H1 (cell line): Measurements from ENCODE around the gene MYH8. TPM values are rescaled to one million over a fixed set of nuclear protein-coding genes. Genes with fewer than 3 reads are reported as not detected.

Source experiments
- CTCF ChIA-PET: fragments of 300-600 bp; sonication (Branson Sonifier 250); formaldehyde crosslinking; loops from one replicate; lab custom pipeline; 2021; ENCODE audit not compliant: partially characterized antibody; lab: Charles Lee
- POLR2A ChIA-PET: fragments of 300-600 bp; sonication (Branson Sonifier 250); formaldehyde crosslinking; loops from one replicate; lab custom pipeline; 2021; ENCODE audit warnings: inconsistent platforms; ENCODE audit not compliant: partially characterized antibody; lab: Charles Lee
- DNase-seq, 2 experiments: peaks; one replicate each; pipeline versions ENCODE4 v3.0.0 to v3.0.0-alpha.2; 2010 to 2022; ENCODE audit warnings: low spot score in 2 of 2, low read depth in 1 of 2, mixed read lengths in 1 of 2
- FAIRE-seq: peaks from 2 replicates; lab custom pipeline; 2011; peaks lifted over from hg19 to GRCh38; lab: Jason Lieb, UNC
- H2AFZ ChIP-seq: 2 replicates; pipeline ENCODE4 v1.8.1; 2012; ENCODE audit warnings: low read length, inconsistent platforms
- H2AK5ac ChIP-seq: 2 replicates; pipeline ENCODE4 v1.6.1; 2013; ENCODE audit warnings: low read depth, low read length
- H2BK120ac ChIP-seq: replicated peaks from 2 replicates; pipeline ENCODE3; 2013; ENCODE audit warnings: low read depth, low read length, inconsistent platforms
- H2BK12ac ChIP-seq: 2 replicates; pipeline ENCODE4 v1.6.1; 2013; ENCODE audit warnings: low read depth, low read length
- H2BK15ac ChIP-seq: 2 replicates; pipeline ENCODE4 v1.6.1; 2013; ENCODE audit warnings: low read length
- H2BK20ac ChIP-seq: 2 replicates; pipeline ENCODE4 v1.6.1; 2013; ENCODE audit warnings: low read length
- H2BK5ac ChIP-seq: 2 replicates; pipeline ENCODE4 v1.6.1; 2013; ENCODE audit warnings: low read depth, low read length
- H3K14ac ChIP-seq: 2 replicates; pipeline ENCODE4 v1.6.1; 2013; ENCODE audit warnings: inconsistent platforms; ENCODE audit not compliant: insufficient read length
- H3K18ac ChIP-seq: 2 replicates; pipeline ENCODE4 v1.6.1; 2013; ENCODE audit warnings: low read length; ENCODE audit errors: extremely low read depth
- H3K23ac ChIP-seq: 2 replicates; pipeline ENCODE4 v1.6.1; 2013; ENCODE audit warnings: inconsistent platforms; ENCODE audit not compliant: insufficient read length
- H3K23me2 ChIP-seq: 2 replicates; pipeline ENCODE4 v1.6.1; 2013; ENCODE audit warnings: low read depth, low read length
- H3K27ac ChIP-seq: 2 replicates; pipeline ENCODE4 v1.6.1; 2011; ENCODE audit warnings: low read depth, low read length, inconsistent platforms
- H3K27me3 ChIP-seq, 4 experiments: replicated peaks in 1 of 4; 1 replicate in 1 of 4; 2 replicates in 3 of 4; pipeline versions ENCODE4 v1.6.1 to v1.8.1; 2011 to 2013; ENCODE audit warnings: low read length in 3 of 4, mild to moderate bottlenecking in 3 of 4, inconsistent platforms in 2 of 4, mixed read lengths in 2 of 4, moderate library complexity in 1 of 4; ENCODE audit not compliant: control insufficient read depth in 3 of 4, insufficient read depth in 3 of 4; ENCODE audit errors: extremely low read depth in 1 of 4
- H3K36me3 ChIP-seq, 4 experiments: 2 replicates each; pipeline versions ENCODE4 v1.6.1 to v1.8.1; 2011 to 2013; ENCODE audit warnings: mild to moderate bottlenecking in 4 of 4, low read length in 3 of 4, moderate library complexity in 2 of 4, control low read depth in 1 of 4, inconsistent platforms in 1 of 4; ENCODE audit not compliant: insufficient read depth in 4 of 4, control insufficient read depth in 2 of 4
- H3K4ac ChIP-seq: replicated peaks from 2 replicates; pipeline ENCODE3; 2013; ENCODE audit warnings: low read length, low read depth, mixed read lengths, inconsistent platforms; ENCODE audit not compliant: insufficient read length
- H3K4me1 ChIP-seq, 4 experiments: replicated peaks in 1 of 4; 1 replicate in 1 of 4; 2 replicates in 3 of 4; pipeline versions ENCODE4 v1.6.1 to v1.8.1; 2011 to 2013; ENCODE audit warnings: low read length in 3 of 4, inconsistent platforms in 2 of 4, mixed read lengths in 1 of 4; ENCODE audit not compliant: insufficient read depth in 4 of 4, control insufficient read depth in 3 of 4
- H3K4me2 ChIP-seq, 2 experiments: 2 replicates each; pipeline versions ENCODE4 v1.6.1 to v1.8.1; 2011 to 2013; ENCODE audit warnings: low read depth in 2 of 2, low read length in 2 of 2, control low read depth in 1 of 2, inconsistent platforms in 1 of 2, mild to moderate bottlenecking in 1 of 2; ENCODE audit not compliant: insufficient read depth in 1 of 2
- H3K4me3 ChIP-seq, 4 experiments: fragments of 200-600, 300-600 bp in 1 of 4; sonication (generic), shearing (Covaris generic), sonication (Bioruptor Twin) in 1 of 4; 2 replicates each; pipeline versions ENCODE4 v1.5.1 to v1.8.1; 2011 to 2016; ENCODE audit warnings: low read length in 4 of 4, low read depth in 3 of 4, control low read depth in 2 of 4, inconsistent platforms in 2 of 4, mild to moderate bottlenecking in 2 of 4, mixed read lengths in 1 of 4, moderate library complexity in 1 of 4; ENCODE audit not compliant: insufficient read depth in 2 of 4; ENCODE audit errors: extremely low read depth in 1 of 4
- H3K56ac ChIP-seq: replicated peaks from 2 replicates; pipeline ENCODE3; 2013; ENCODE audit warnings: low read depth, mild to moderate bottlenecking, mixed read lengths, low read length, inconsistent platforms; ENCODE audit not compliant: insufficient read length
- H3K79me1 ChIP-seq: 2 replicates; pipeline ENCODE4 v1.6.1; 2013; ENCODE audit warnings: low read depth, low read length, control low read depth
- H3K79me2 ChIP-seq, 2 experiments: 2 replicates each; pipeline versions ENCODE4 v1.6.1 to v1.8.1; 2012 to 2013; ENCODE audit warnings: low read length in 2 of 2, mild to moderate bottlenecking in 2 of 2, inconsistent platforms in 1 of 2; ENCODE audit not compliant: insufficient read depth in 2 of 2, control insufficient read depth in 1 of 2
- H3K9ac ChIP-seq, 4 experiments: replicated peaks in 1 of 4; 1 replicate in 1 of 4; 2 replicates in 3 of 4; pipeline versions ENCODE4 v1.6.1 to v1.8.1; 2011 to 2013; ENCODE audit warnings: low read depth in 3 of 4, low read length in 3 of 4, control low read depth in 2 of 4, mild to moderate bottlenecking in 2 of 4, moderate library complexity in 2 of 4, inconsistent platforms in 1 of 4; ENCODE audit errors: extremely low read depth in 1 of 4
- H3K9me3 ChIP-seq, 2 experiments: 2 replicates each; pipeline versions ENCODE4 v1.6.1 to v1.8.1; 2012 to 2013; ENCODE audit warnings: mild to moderate bottlenecking in 2 of 2, moderate library complexity in 2 of 2, control low read depth in 1 of 2, inconsistent platforms in 1 of 2, low read depth in 1 of 2, low read length in 1 of 2, mixed read lengths in 1 of 2; ENCODE audit not compliant: insufficient read depth in 2 of 2
- H4K20me1 ChIP-seq, 2 experiments: replicated peaks in 1 of 2; 2 replicates each; pipeline versions ENCODE3 to v1.8.1; 2011 to 2013; ENCODE audit warnings: inconsistent platforms in 2 of 2, low read length in 2 of 2, mild to moderate bottlenecking in 1 of 2; ENCODE audit not compliant: insufficient read depth in 2 of 2, control insufficient read depth in 1 of 2
- H4K5ac ChIP-seq: 2 replicates; pipeline ENCODE4 v1.6.1; 2013; ENCODE audit warnings: low read length, low read depth, mixed read lengths, inconsistent platforms; ENCODE audit not compliant: insufficient read length
- H4K8ac ChIP-seq: 2 replicates; pipeline ENCODE4 v1.8.0; 2013; ENCODE audit warnings: mild to moderate bottlenecking, moderate library complexity, low read length, inconsistent platforms; ENCODE audit not compliant: insufficient read depth; ENCODE audit errors: extremely low read depth
- H4K91ac ChIP-seq: replicated peaks from 2 replicates; pipeline ENCODE3; 2013; ENCODE audit warnings: low read length, mixed read lengths, inconsistent platforms; ENCODE audit not compliant: insufficient read length
- CHD2 ChIP-seq: IDR thresholded peaks from 2 replicates; pipeline ENCODE4 v1.6.1; 2012; ENCODE audit warnings: low read length, improper control_type of control experiment
- EGR1 ChIP-seq: IDR thresholded peaks from 2 replicates; pipeline ENCODE4 v1.6.1; 2011; ENCODE audit warnings: low read depth, low read length, borderline replicate concordance
- EP300 ChIP-seq, 2 experiments: IDR thresholded peaks; 1 replicate in 1 of 2; 2 replicates in 1 of 2; pipeline ENCODE4 v1.6.1; 2011 to 2012; ENCODE audit warnings: low read depth in 2 of 2, low read length in 2 of 2, mild to moderate bottlenecking in 2 of 2, borderline replicate concordance in 1 of 2, inconsistent platforms in 1 of 2, moderate library complexity in 1 of 2
- JUN ChIP-seq: IDR thresholded peaks from 2 replicates; pipeline ENCODE4 v1.6.1; 2011; ENCODE audit warnings: low read depth, mild to moderate bottlenecking, improper control_type of control experiment, low read length
- NANOG ChIP-seq: IDR thresholded peaks from 2 replicates; pipeline ENCODE4 v1.6.1; 2011; ENCODE audit warnings: low read length, low read depth, mild to moderate bottlenecking, inconsistent platforms; ENCODE audit not compliant: insufficient read depth, poor library complexity, severe bottlenecking
- PHF8 ChIP-seq: fragments of 200-600 bp; sonication (generic); conservative IDR thresholded peaks from 2 replicates; pipeline ENCODE4 v1.7.1; 2012; ENCODE audit warnings: low read depth, mild to moderate bottlenecking, inconsistent platforms, low read length, moderate library complexity
- whole genome bisulfite sequencing, 2 experiments: shearing (Covaris generic) in 1 of 2; methylation state at CpG; one replicate each; pipeline versions ENCODE4 v1.1.6 to v1.1.7; 2013 to 2015; ENCODE audit warnings: low lambda C conversion rate in 2 of 2, mixed read lengths in 2 of 2, inconsistent platforms in 1 of 2, low coverage in 1 of 2, missing lambda C conversion rate in 1 of 2; ENCODE audit not compliant: insufficient replicate concordance in 2 of 2, insufficient coverage in 1 of 2, insufficient read length in 1 of 2; ENCODE audit errors: extremely low coverage in 1 of 2, missing lambda C conversion rate in 1 of 2; 5-methylcytosine and 5-hydroxymethylcytosine counted together
- polyA plus RNA-seq, 7 experiments: library from polyadenylated mRNA; depleted of rRNA in 3 of 7; stranded (reverse) in 5 of 7; unstranded in 2 of 7; fragments of >200 nt in 5 of 7; fragments of 200-250 nt in 2 of 7; gene quantifications; 1 replicate in 5 of 7; 2 replicates in 1 of 7; 4 replicates in 1 of 7; pipeline versions ENCODE4 v1.2.1 to v1.2.3, GENCODE V29; 2011 to 2013; ENCODE audit warnings: missing spikeins in 2 of 7, mixed read lengths in 2 of 7
- total RNA-seq: library from RNA; stranded (reverse); fragmentation: NEBNext Ultra II Directional; extraction: Animal tissue kit (Norgen Biotek cat#: 25700); gene quantifications from 2 replicates; pipeline ENCODE4 v1.2.1, GENCODE V29; 2021

The MYH8 gene
- total and polyA plus RNA-seq, 2 of the 8 experiments (the other 6 are each of a cell fraction or from before 2014, with no cell fraction given), result not detected

GRCh38 chr17:10439816-10440215 is 18.1 kb upstream of the MYH8 start:
- H2BK20ac ChIP-seq, result no peak overlapping the region
- FAIRE-seq, result no peak
- H3K79me1 ChIP-seq, result no peaks in the 10 kb centered on the region
- no peaks in the 10 kb centered on the region for H3K23me2 ChIP-seq
- no peak overlapping the region for H3K23ac ChIP-seq
- no peak overlapping the region for H2AFZ ChIP-seq
- H3K9me3 ChIP-seq, result no peaks in the 10 kb centered on the region
- no peak overlapping the region for H3K18ac ChIP-seq
- H3K9ac ChIP-seq, result no peak overlapping the region
- no peak overlapping the region for H3K27ac ChIP-seq
- no peak overlapping the region for H2AK5ac ChIP-seq
- H3K4me3 ChIP-seq, result no peak overlapping the region
- H2BK12ac ChIP-seq, result no peak overlapping the region
- H4K8ac ChIP-seq, result no peak overlapping the region
- TF ChIP-seq JUN (no peak), PHF8 (no peak), NANOG (no peak), CHD2 (no peak), EP300 (IDR thresholded peaks at IDR 0.05; ENCODE audit: borderline replicate concordance in 1 of 2, low read depth in 2 of 2, low read length in 2 of 2) (no peak), EGR1 (no peak)
- TF ChIP-seq, all 59 proteins: peak for 0
- 100% methylated on average over 1 of the region's 1 CpG; no CpG with 5 or more reads in 1 of the 2 experiments for WGBS, 2 experiments
- Histone ChIP-seq H2BK5ac (no peak overlapping the region), H3K27me3 (no peaks in the 10 kb centered on the region), H2BK15ac (no peak overlapping the region), H2BK120ac (no peak overlapping the region), H3K79me2 (no peaks in the 10 kb centered on the region), H3K36me3 (no peaks in the 10 kb centered on the region), H4K91ac (no peak overlapping the region), H3K4me1 (no peaks in the 10 kb centered on the region), H3K4me2 (no peak overlapping the region), H3K4ac (no peak overlapping the region), H3K56ac (no peak overlapping the region), H3K14ac (no peak overlapping the region), H4K5ac (no peak overlapping the region), H4K20me1 (no peaks in the 10 kb centered on the region)
- CTCF ChIA-PET, result no interaction called here
- DNase-seq, result no peak
- POLR2A ChIA-PET, result no interaction called here
